Activated CD8-positive, alpha-beta T cell treated with anti-CD3 and anti-CD28 coated beads, Interleukin-2, amount 10 ng/mL, durations not matched to agents 7 days and 5 days (primary cell): Measurements from ENCODE around the gene TUBA4B. TPM values are rescaled to one million over a fixed set of nuclear protein-coding genes. Genes with fewer than 3 reads are reported as not detected.
"Not testable (repeated sequence)": the region's sequence is repeated elsewhere in the genome, so short reads cannot be mapped to it uniquely, and the experiment has no call there.

Experiments used
- ATAC-seq: fragments of 150-1000 bp; cut with Tn5 transposase; one replicate; pipeline ENCODE4 v1.10.0; 2021; ENCODE audit warnings: moderate library complexity
- CTCF ChIA-PET: fragments of 350-600 bp; sonication (Branson Sonifier 250); formaldehyde crosslinking; loops from one replicate; lab custom pipeline; 2021; ENCODE audit warnings: antibody characterized with exemption; lab: Charles Lee
- POLR2A ChIA-PET: fragments of 350-600 bp; sonication (Branson Sonifier 250); formaldehyde crosslinking; loops from one replicate; lab custom pipeline; 2021; ENCODE audit warnings: antibody characterized with exemption; lab: Charles Lee
- DNase-seq: peaks from one replicate; pipeline ENCODE4 v3.0.0-alpha.2; 2020
- H3K27ac Mint-ChIP-seq: one replicate; pipeline ENCODE4 v1.8.0; 2021; ENCODE audit warnings: mild to moderate bottlenecking, mixed read lengths
- H3K27me3 Mint-ChIP-seq: one replicate; pipeline ENCODE4 v1.8.0; 2021; ENCODE audit warnings: low read depth, mixed read lengths
- H3K36me3 Mint-ChIP-seq: one replicate; pipeline ENCODE4 v1.8.0; 2021; ENCODE audit warnings: low read depth, mixed read lengths
- H3K4me1 Mint-ChIP-seq: one replicate; pipeline ENCODE4 v1.8.0; 2021; ENCODE audit warnings: low read depth, mixed read lengths
- H3K4me3 Mint-ChIP-seq: one replicate; pipeline ENCODE4 v1.8.0; 2021; ENCODE audit warnings: mild to moderate bottlenecking, mixed read lengths
- H3K9me3 Mint-ChIP-seq: one replicate; pipeline ENCODE4 v1.8.0; 2022; ENCODE audit warnings: mixed read lengths; ENCODE audit not compliant: insufficient read depth
- total RNA-seq, 2 experiments: library from RNA; stranded (reverse); gene quantifications; one replicate each; pipeline ENCODE4 v1.2.3, GENCODE V29; 2021

The TUBA4B gene
- total RNA-seq, 2 experiments from 2014 or later, result not detected

DNA sequence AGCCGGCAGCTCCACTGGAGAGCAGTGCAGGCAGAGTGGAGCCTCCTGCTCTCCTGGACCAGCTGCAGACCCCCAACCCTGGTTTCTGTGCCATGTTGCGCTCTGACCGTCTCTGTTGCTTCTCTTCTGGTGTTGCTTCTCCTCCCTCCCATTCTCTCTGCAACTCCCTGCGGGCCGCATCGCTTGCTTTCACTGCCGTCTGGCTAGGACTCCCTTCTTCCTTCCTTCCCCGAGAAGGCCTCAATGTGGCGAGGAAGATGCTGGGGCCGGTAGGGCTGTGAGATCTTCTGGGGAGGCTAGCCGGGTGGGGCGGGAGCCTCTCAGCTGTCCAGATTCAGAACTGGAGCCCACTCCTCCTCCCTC, 32.3 kb downstream of the TUBA4B start:
- no peaks in the 10 kb centered on the region for H3K27me3 Mint-ChIP-seq
- H3K9me3 Mint-ChIP-seq, result no peaks in the 10 kb centered on the region
- H3K27ac Mint-ChIP-seq, result no peak overlapping the region
- DNase-seq (no peak), ATAC-seq (no peak)
- ChIA-PET POLR2A (interaction anchor here (1.0 to 1.7 kb wide), 2 partner anchors 9 to 33 kb away, joined by 3 to 5 read pairs; partner anchors contain the start of gene TUBA4B), CTCF (interaction anchor here (13.6 kb wide), 1 partner anchor 8 kb away, joined by 239 read pairs; no protein-coding TSS in a partner anchor)
- peaks cover 15% of the 10 kb centered on the region for H3K4me1 Mint-ChIP-seq
- no peak overlapping the region for H3K4me3 Mint-ChIP-seq
- peaks cover 26% of the 10 kb centered on the region for H3K36me3 Mint-ChIP-seq

DNA sequence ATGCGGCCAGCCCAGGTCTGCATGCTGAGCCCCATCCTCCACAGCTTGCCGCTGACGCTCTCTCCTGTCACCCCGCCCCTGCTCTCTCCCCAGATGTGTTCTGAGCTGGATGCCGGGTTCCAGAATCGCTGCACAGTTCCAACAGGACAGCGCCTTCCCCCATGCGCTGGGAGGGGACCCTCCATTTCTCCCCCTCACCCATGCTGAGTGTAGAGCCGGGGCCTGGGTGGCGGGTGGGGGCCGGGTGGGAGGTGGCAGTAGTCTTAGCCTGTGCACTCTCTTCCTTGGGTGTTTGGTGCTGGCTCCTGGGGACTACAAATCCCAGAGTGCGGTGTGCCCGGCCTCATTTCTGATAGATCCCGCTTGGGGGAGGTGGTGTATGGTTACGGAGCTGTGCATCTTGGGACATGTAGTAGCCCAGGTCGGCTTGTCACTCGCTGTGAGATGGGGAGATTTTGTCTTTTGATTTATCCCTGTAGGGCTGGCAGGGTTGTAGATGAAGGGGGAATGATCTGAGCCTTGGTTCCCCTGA, 32.9 kb downstream of the TUBA4B start:
- Mint-ChIP-seq H3K9me3 (no peaks in the 10 kb centered on the region), H3K27ac (no peak overlapping the region), H3K27me3 (no peaks in the 10 kb centered on the region), H3K4me1 (peaks cover 12% of the 10 kb centered on the region), H3K4me3 (no peak overlapping the region), H3K36me3 (peaks cover 22% of the 10 kb centered on the region)
- CTCF ChIA-PET, result interaction anchor here (0.6 to 13.6 kb wide), 3 partner anchors 7 to 74 kb away, joined by 3 to 239 read pairs (median 3); no protein-coding TSS in a partner anchor
- POLR2A ChIA-PET, result interaction anchor here (1.0 to 1.7 kb wide), 2 partner anchors 9 to 40 kb away, joined by 3 to 5 read pairs; partner anchors contain the start of gene STK16
- ATAC-seq, result no peak
- no peak for DNase-seq

DNA sequence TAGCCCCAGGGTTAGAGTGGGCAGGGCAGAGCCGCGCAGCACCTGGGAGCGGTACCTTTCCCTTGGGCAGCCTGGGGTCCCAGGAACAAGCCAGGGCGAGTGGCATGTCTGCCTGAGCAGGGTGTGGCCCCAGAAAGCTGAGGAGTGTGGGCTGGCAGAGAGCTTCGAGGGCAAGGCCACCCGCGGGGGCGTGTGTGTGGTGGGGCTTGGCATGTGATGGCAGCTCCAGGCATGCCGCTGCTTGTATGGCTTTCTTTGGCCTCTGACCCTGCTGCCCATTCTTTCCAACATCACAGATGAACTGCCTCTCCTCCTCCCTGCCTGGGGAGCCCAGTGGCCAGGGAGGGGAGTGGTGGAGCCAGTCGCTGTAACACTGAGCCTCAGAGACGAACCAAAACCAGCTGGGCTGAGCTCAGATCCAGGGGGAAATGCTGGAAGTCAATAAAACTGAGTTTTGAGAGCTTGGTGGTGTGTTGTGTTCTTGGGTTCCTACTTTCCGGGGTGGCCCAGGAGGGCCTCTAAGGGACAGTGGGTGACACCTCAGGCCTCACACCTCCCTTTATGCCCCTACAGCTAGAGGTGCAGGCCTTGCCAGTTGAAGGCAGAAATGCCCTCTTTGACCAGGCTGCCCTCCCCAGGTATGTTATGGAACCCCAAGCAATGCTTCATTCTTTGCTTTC, 33.5 kb downstream of the TUBA4B start:
- POLR2A ChIA-PET, result interaction anchor here (0.8 to 1.7 kb wide), 3 partner anchors 8 to 69 kb away, joined by 3 to 5 read pairs (median 3); partner anchors contain the start of gene STK16
- no peak for ATAC-seq
- CTCF ChIA-PET, result interaction anchor here (0.6 to 13.6 kb wide), 4 partner anchors 7 to 75 kb away, joined by 3 to 239 read pairs (median 5); no protein-coding TSS in a partner anchor
- Mint-ChIP-seq H3K27ac (no peak overlapping the region), H3K9me3 (no peaks in the 10 kb centered on the region), H3K4me3 (no peak overlapping the region), H3K36me3 (peaks cover 16% of the 10 kb centered on the region), H3K4me1 (peaks cover 6% of the 10 kb centered on the region), H3K27me3 (no peaks in the 10 kb centered on the region)
- DNase-seq, result no peak

DNA sequence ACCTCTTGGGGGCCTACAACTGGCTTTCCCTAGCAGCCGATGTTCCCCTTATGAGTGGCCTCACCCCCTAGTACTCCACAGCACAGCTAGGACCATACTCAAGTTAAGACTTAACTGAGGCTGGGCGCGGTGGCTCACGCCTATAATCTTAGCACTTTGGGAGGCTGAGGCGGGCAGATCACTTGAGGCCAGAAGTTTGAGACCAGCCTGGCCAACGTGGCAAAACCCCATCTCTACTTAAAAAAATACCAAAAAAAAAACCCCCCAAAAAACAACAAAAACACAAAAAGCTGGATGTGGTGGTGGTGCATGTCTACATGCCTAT, 34.0 kb downstream of the TUBA4B start:
- ChIA-PET CTCF (interaction anchor here (1.1 to 13.6 kb wide), 3 partner anchors 6 to 13 kb away, joined by 3 to 239 read pairs (median 7); no protein-coding TSS in a partner anchor), POLR2A (interaction anchor here (0.8 to 1.0 kb wide), 2 partner anchors 41 to 69 kb away, joined by 3 read pairs; partner anchors contain the start of gene STK16)
- H3K36me3 Mint-ChIP-seq, result peaks cover 15% of the 10 kb centered on the region
- not testable (repeated sequence) for H3K27me3 Mint-ChIP-seq, H3K4me1 Mint-ChIP-seq, DNase-seq, H3K9me3 Mint-ChIP-seq, ATAC-seq, H3K4me3 Mint-ChIP-seq, H3K27ac Mint-ChIP-seq

DNA sequence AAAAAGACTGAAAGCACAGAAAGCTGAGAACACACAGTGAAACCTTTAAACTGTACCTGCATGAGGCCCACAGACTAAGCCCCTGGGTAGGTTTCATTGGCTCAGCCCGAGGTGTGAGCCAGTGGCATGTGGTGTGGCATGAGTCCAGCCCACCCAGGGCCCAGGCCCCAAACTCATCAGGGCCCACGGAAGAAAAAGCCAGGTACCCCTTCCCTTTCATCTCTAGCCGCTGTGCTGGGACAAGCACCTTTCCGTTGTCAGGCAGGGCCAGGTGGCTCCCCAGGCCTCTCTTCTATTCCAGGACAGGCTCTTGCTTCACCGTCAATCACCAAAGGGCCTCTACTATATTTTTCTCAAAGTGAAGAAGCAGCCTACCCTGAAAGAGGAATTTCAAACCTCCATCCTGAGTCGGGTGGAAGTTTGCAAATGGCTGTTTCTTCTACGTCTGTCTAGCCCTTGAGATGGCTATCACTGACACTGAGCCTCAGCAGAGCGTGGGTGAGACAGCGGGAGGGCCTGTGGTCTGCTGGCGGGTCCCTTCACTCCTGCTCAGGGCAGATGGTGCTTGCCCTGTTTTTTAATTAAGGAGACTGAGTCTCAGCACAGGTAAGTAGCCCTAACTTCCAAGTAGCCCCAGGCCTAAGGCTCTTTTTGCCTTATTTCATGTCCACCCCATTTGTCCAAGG, 34.7 kb downstream of the TUBA4B start:
- Mint-ChIP-seq H3K27me3 (no peaks in the 10 kb centered on the region), H3K27ac (no peak overlapping the region), H3K9me3 (no peaks in the 10 kb centered on the region), H3K4me1 (peaks cover 5% of the 10 kb centered on the region), H3K36me3 (peaks cover 11% of the 10 kb centered on the region), H3K4me3 (no peak overlapping the region)
- ChIA-PET POLR2A (interaction anchor here (1.2 kb wide), 1 partner anchor 34 kb away, joined by 3 read pairs; the partner anchor contains the start of gene TUBA4A), CTCF (interaction anchor here (1.5 kb wide), 1 partner anchor 12 kb away, joined by 7 read pairs; no protein-coding TSS in a partner anchor)
- ATAC-seq, result no peak
- no peak for DNase-seq

DNA sequence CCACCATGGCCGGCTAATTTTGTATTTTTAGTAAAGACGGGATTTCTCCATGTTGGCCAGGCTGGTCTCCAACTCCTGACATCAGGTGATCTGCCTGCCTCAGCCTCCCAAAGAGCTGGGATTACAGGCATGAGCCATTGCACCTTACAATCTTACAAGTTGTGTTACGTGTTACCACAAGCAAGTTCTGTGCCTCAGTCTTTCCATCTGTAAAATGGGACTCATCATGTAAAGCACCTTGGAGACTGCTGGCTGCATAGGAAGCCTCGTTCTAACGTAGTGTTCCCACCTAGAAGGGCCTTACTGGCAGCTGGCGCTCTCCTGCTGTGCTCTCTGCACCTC, 36.1 kb downstream of the TUBA4B start:
- Mint-ChIP-seq H3K36me3 (peaks cover 1% of the 10 kb centered on the region), H3K27ac (no peak overlapping the region), H3K9me3 (no peaks in the 10 kb centered on the region), H3K4me3 (no peak overlapping the region), H3K27me3 (no peaks in the 10 kb centered on the region), H3K4me1 (peaks cover 7% of the 10 kb centered on the region)
- ChIA-PET POLR2A (no interaction called here), CTCF (no interaction called here)
- DNase-seq (no peak), ATAC-seq (no peak)

DNA sequence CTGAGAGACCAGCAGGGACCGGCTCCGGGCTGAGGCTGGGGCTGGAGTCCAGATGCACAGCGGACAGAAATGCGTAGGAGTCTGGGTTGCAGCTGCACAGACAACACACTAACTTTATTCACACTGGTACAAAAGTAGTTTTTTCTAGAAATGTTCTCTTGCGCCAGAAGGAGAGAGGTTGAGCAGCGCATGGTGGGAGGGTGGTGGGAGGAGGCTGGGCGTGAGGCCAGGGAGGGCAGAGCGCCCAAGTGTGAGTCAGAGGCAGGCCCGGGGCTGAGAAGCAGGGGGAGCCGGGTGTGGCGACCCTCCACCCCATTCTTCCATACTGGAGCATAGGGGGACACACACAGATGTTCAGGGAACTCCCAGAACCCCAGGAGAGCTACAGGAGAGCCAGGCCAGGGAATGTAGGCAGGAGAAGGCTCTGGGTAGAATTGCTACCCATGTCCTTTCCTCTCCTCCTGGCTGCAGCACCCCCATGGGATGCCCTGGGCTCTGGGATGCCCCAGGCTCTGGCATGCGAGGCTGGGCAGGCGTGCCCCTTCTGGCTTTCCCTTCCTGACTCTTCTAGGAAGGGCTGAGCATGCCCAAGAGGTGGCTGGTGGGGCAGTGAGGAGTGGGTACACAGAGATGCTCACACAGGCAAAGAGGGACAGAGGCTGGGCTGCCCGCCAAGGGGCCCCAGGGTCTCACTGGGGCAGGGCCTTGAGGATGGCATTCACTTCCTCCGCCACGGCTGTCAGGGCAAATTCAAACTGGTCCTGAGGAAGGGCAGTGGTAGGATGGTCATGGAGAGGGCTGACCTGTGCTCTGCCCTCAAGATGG, 36.7 kb downstream of the TUBA4B start:
- DNase-seq (no peak), ATAC-seq (no peak)
- Mint-ChIP-seq H3K27me3 (no peaks in the 10 kb centered on the region), H3K27ac (no peak overlapping the region), H3K36me3 (peaks cover 1% of the 10 kb centered on the region), H3K4me1 (peaks cover 10% of the 10 kb centered on the region), H3K9me3 (no peaks in the 10 kb centered on the region), H3K4me3 (no peak overlapping the region)
- CTCF ChIA-PET, result interaction anchor here (6.1 kb wide), 1 partner anchor 9 kb away, joined by 239 read pairs; the partner anchor contains the start of gene DNAJB2
- POLR2A ChIA-PET, result interaction anchor here (0.6 kb wide), 1 partner anchor 15 kb away, joined by 3 read pairs; no protein-coding TSS in a partner anchor

DNA sequence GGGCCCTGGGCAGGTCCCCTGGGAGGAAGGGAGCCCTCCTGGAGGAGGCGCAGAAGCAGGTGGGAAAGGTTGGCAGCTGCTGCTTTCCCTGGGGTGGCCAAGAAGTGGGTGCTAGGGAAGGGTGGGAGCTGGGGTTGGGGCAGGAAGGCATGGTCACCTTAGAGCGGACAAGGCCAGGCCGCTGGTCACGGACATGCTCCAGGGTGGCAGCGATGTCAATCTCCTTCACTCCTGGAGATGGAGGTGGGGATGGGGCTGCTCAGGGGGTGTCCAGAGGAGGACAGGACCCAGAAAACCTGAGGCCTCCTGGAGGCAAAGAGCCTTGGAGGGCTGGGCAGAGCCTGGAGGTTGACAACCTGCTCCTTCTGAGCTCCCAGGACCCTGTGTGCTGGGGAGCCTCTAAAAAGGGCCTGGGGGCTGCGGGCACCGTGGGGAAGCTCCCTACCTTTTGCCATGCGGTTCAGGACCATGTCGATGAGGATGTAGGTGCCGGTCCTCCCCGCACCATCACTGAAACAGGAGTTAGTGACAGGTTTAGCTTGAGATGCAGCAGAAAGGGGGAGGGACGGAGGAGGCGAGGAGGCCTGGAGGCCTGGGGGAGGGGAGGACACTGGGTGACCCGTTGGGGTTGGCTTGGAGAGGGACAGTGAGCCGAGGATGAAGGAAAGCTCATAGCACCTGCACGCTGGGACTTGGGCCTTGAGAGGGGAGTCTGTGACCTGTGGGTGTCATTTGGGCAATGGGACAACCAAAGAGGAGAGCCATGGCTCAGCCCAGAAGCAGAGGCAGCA, 37.5 kb downstream of the TUBA4B start:
- Mint-ChIP-seq H3K27me3 (peaks cover 1% of the 10 kb centered on the region), H3K9me3 (no peaks in the 10 kb centered on the region), H3K4me3 (no peak overlapping the region), H3K36me3 (no peaks in the 10 kb centered on the region), H3K4me1 (peaks cover 17% of the 10 kb centered on the region), H3K27ac (peak overlapping the region; percentile 46)
- no peak for DNase-seq
- no peak for ATAC-seq
- POLR2A ChIA-PET, result interaction anchor here (0.6 kb wide), 1 partner anchor 14 kb away, joined by 3 read pairs; no protein-coding TSS in a partner anchor
- CTCF ChIA-PET, result interaction anchor here (1.2 to 6.1 kb wide), 2 partner anchors 10 to 61 kb away, joined by 5 to 239 read pairs; partner anchors contain the start of genes ANKZF1, ATG9A and DNAJB2

DNA sequence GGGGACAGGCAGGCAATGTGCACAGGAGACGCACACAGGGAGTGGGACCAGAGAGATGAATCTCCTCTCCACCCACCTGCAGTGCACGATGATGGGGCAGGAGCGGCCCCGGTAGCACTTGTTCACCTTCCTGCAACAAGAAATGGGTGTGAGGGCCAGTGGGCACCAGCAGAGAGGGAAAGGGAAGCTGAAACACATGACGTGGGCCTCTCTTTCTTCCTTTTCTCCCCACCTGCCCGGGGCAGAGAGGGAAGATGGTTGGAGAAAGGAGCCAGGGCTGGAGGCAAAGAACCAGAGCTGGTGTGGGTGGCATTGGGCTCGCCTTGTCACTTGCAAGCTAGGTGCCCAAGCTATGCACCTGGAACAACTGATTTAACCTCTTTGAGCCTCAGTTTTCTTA, 38.4 kb downstream of the TUBA4B start:
- DNase-seq (no peak), ATAC-seq (no peak)
- ChIA-PET CTCF (interaction anchor here (1.2 to 6.1 kb wide), 5 partner anchors 9 to 132 kb away, joined by 4 to 239 read pairs (median 5); partner anchors contain the start of genes ANKZF1, ATG9A, DNAJB2 and GLB1L), POLR2A (interaction anchor here (0.6 kb wide), 1 partner anchor 59 kb away, joined by 3 read pairs; no protein-coding TSS in a partner anchor)
- no peak overlapping the region for H3K4me3 Mint-ChIP-seq
- no peaks in the 10 kb centered on the region for H3K9me3 Mint-ChIP-seq
- H3K4me1 Mint-ChIP-seq, result peaks cover 20% of the 10 kb centered on the region
- H3K36me3 Mint-ChIP-seq, result no peaks in the 10 kb centered on the region
- no peak overlapping the region for H3K27ac Mint-ChIP-seq
- peaks cover 3% of the 10 kb centered on the region for H3K27me3 Mint-ChIP-seq

DNA sequence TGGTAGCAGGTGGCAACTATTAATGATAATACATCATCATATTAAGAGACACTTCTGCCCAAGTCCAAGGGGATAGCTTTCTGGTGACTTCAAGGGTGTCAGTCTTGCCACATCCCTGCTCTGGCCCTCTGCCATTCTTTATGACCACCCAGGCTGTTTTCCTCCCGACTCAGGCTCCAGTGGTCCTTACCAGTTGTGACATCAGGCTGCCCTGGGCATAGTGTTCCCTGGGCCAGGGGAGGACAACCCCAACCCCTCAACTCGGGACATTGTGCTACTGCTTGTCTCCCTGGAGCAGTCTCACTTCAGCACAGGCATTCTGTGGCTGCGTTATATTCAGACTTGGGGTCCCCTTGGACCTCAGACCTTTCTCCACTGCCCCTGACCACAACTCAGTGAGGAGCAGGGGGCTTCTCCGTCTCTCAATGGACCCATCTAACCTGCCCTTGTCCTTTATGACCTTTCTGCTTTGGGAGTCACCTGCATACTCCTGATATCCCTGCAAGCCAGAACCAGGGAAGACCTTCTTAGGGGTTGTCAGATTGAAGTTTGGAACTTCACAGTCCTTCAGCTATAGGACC, 39.0 kb downstream of the TUBA4B start:
- ATAC-seq (no peak), DNase-seq (no peak)
- peaks cover 24% of the 10 kb centered on the region for H3K4me1 Mint-ChIP-seq
- ChIA-PET CTCF (interaction anchor here (1.2 to 6.1 kb wide), 5 partner anchors 9 to 133 kb away, joined by 4 to 239 read pairs (median 5); partner anchors contain the start of genes ANKZF1, ATG9A, DNAJB2 and GLB1L), POLR2A (interaction anchor here (0.6 kb wide), 1 partner anchor 60 kb away, joined by 3 read pairs; no protein-coding TSS in a partner anchor)
- H3K9me3 Mint-ChIP-seq, result no peaks in the 10 kb centered on the region
- no peak overlapping the region for H3K27ac Mint-ChIP-seq
- peaks cover 3% of the 10 kb centered on the region for H3K27me3 Mint-ChIP-seq
- H3K4me3 Mint-ChIP-seq, result no peak overlapping the region
- H3K36me3 Mint-ChIP-seq, result no peaks in the 10 kb centered on the region
